ENCODE results near the gene MRPL1. TPM values are rescaled to one million over a fixed set of nuclear protein-coding genes. Genes with fewer than 3 reads are reported as not detected.

MRPL1 gene
- total and polyA plus RNA-seq, 2 of the 13 experiments (the other 11 are each of a cell fraction or from before 2014, with no cell fraction given), result 23.3 to 61.5 TPM

DNA sequence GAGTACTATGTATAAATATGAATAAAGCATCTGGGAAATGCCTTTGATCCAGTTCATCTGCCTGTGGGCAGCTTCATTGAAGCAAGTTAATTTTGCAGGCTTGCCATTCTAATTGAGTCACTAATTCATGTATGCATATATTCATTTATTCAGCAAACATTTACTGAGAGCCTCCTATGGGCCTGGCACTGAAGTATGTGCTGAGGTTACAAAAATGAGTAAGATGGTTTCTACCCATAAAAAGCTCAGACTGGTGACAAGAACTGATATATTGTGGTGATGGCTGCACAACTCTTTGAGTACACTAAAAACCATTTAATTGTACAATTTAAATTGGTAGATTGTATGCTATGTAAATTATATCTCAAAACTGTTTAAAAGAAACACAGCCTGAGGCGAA lies 1.1 kb upstream of the MRPL1 start:
- DNase-seq (ENCODE audit: low spot score), result peak; percentile 3
- Histone ChIP-seq H3K9ac (ENCODE audit: insufficient read depth, low read depth, low read length) (peak overlapping the region; percentile 92), H3K79me2 (ENCODE audit: insufficient read depth, low read length) (peaks cover 35% of the 10 kb centered on the region), H3K27me3 (ENCODE audit: control insufficient read depth in 1 of 2, insufficient read depth in 2 of 2, low read length in 2 of 2) (no peaks in the 10 kb centered on the region; a peak in 1 of 5 replicates), H2AFZ (ENCODE audit: low read length) (peak overlapping the region; percentile 91), H3K27ac (ENCODE audit: extremely low read length, insufficient read depth, low read length) (peak overlapping the region; percentile 95), H3K4me1 (ENCODE audit: insufficient read depth, low read length) (peaks cover 40% of the 10 kb centered on the region), H3K4me3 (replicated peaks in 1 of 3; ENCODE audit: insufficient read depth in 1 of 3, low read depth in 2 of 3, low read length in 3 of 3) (peak overlapping the region; percentile 84 to 86 (median 86); a peak in 5 of 6 replicates), H3K4me2 (ENCODE audit: low read depth, low read length) (peak overlapping the region; percentile 78), H3K9me3 (ENCODE audit: low read length) (no peaks in the 10 kb centered on the region), H4K20me1 (ENCODE audit: insufficient read depth, low read length) (no peaks in the 10 kb centered on the region), H3K36me3 (replicated peaks in 1 of 2; ENCODE audit: control insufficient read depth in 1 of 2, insufficient read depth in 2 of 2, low read length in 2 of 2) (no peaks in the 10 kb centered on the region)
- no TSS peak for BruUV-seq (replicated peaks)
- ATAC-seq, result no peak
- no peak for FAIRE-seq
- POLR2A ChIA-PET, result interaction anchor here (1.1 to 3.0 kb wide), 6 partner anchors 9 to 196 kb away, joined by 3 to 44 read pairs (median 9); partner anchors contain the start of genes CNOT6L and FRAS1
- intact Hi-C loops (cut with micrococcal nuclease; ENCODE audit: unreplicated experiment), result no loop called here
- TF ChIP-seq POLR2AphosphoS5 (IDR thresholded peaks at IDR 0.05; ENCODE audit: low read depth, low read length) (no peak), HNRNPH1 (optimal IDR thresholded peaks at IDR 0.05; ENCODE audit: low read depth, low read length) (no peak), ZKSCAN5 (CRISPR knock-in tag; IDR thresholded peaks at IDR 0.05) (no peak), TAF1 (CRISPR knock-in tag; IDR thresholded peaks at IDR 0.05) (no peak), FOXO1 (CRISPR knock-in tag; IDR thresholded peaks at IDR 0.05) (no peak), MTF1 (CRISPR knock-in tag; IDR thresholded peaks at IDR 0.05) (no peak), MAFF (IDR thresholded peaks at IDR 0.05; ENCODE audit: low read depth, low read length) (peak; percentile 29; the same call in 1 of the 2 replicates), TARDBP (CRISPR knock-in tag; IDR thresholded peaks at IDR 0.05) (0 out of 2 replicates have a peak, but pooled peaks have one; percentile 37), TBX3 (IDR thresholded peaks at IDR 0.05; ENCODE audit: borderline replicate concordance) (no peak), ZBTB8A (CRISPR knock-in tag; IDR thresholded peaks at IDR 0.05; ENCODE audit: borderline replicate concordance, low read depth) (no peak), ZNF225 (CRISPR knock-in tag; IDR thresholded peaks at IDR 0.05) (no peak), ZNF678 (CRISPR knock-in tag; IDR thresholded peaks at IDR 0.05) (no peak), IKZF1 (IDR thresholded peaks at IDR 0.05) (no peak), MTERF4 (CRISPR knock-in tag; IDR thresholded peaks at IDR 0.05) (no peak), MAFK (conservative IDR thresholded peaks at IDR 0.05 in 1 of 2, IDR thresholded peaks at IDR 0.05 in 1 of 2; ENCODE audit: low read length in 2 of 2) (peak in 1 of 2 experiments; percentile 12; a peak in 2 of 4 replicates), MLLT10 (CRISPR knock-in tag; IDR thresholded peaks at IDR 0.05) (no peak)
- TF ChIP-seq, protein P1, sequence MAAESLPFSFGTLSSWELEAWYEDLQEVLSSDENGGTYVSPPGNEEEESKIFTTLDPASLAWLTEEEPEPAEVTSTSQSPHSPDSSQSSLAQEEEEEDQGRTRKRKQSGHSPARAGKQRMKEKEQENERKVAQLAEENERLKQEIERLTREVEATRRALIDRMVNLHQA (CRISPR knock-in tag; IDR thresholded peaks at IDR 0.05), result no peak
- TF ChIP-seq, protein P2, sequence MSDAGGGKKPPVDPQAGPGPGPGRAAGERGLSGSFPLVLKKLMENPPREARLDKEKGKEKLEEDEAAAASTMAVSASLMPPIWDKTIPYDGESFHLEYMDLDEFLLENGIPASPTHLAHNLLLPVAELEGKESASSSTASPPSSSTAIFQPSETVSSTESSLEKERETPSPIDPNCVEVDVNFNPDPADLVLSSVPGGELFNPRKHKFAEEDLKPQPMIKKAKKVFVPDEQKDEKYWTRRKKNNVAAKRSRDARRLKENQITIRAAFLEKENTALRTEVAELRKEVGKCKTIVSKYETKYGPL (CRISPR knock-in tag; IDR thresholded peaks at IDR 0.05), result no peak
- CTCF ChIA-PET (ENCODE audit: low intra/inter-chr PET ratio, low total read pairs), result no interaction called here
- WGBS (ENCODE audit: low lambda C conversion rate), result 84% methylated on average over 1 of the region's 1 CpG
- in situ Hi-C loops (cut with HindIII; ENCODE audit: extremely low pct_ligation_motif_present, low pct_unique_long_range_greater_than_20kb), result loop anchor here (5.0 kb wide), 1 partner anchor 44 kb away; the partner anchor contains the start of gene CNOT6L
